ENCODE measurements around the gene SMOC1. TPM values are rescaled to one million over a fixed set of nuclear protein-coding genes. Genes with fewer than 3 reads are reported as not detected.

SMOC1 gene
- polyA plus RNA-seq, 1 donor: 1.7 TPM

GRCh38 chr14:69861025-69861569 is 18.1 kb upstream of the SMOC1 start:
- DNase-seq: no peak

GRCh38 chr14:69863083-69863482 is 16.1 kb upstream of the SMOC1 start:
- no peak for DNase-seq

GRCh38 chr14:69865701-69866365 is 13.4 kb upstream of the SMOC1 start:
- no peak for DNase-seq

- DNase-seq: no peak
Measured at GRCh38 chr14:69868363-69868963, 10.8 kb upstream of the SMOC1 start.

- no peak for DNase-seq
Measured at GRCh38 chr14:69870613-69871012, 8.6 kb upstream of the SMOC1 start.

- DNase-seq: no peak
Measured at GRCh38 chr14:69873877-69874780, 5.1 kb upstream of the SMOC1 start.

- DNase-seq: no peak
Measured at GRCh38 chr14:69876221-69876847, 2.9 kb upstream of the SMOC1 start.

GRCh38 chr14:69876848-69877306 is 2.3 kb upstream of the SMOC1 start:
- no peak for DNase-seq

GRCh38 chr14:69877492-69877891 is 1.7 kb upstream of the SMOC1 start:
- DNase-seq: no peak

- no peak for DNase-seq
Measured at GRCh38 chr14:69878251-69878650, 965 bp upstream of the SMOC1 start.

- DNase-seq: peak; percentile 33
Measured at GRCh38 chr14:69880044-69880487, 850 bp downstream of the SMOC1 start.

- DNase-seq: no peak
Measured at GRCh38 chr14:69880893-69881292, 1.7 kb downstream of the SMOC1 start.

GRCh38 chr14:69882116-69882864 is 3.1 kb downstream of the SMOC1 start:
- DNase-seq: no peak

- DNase-seq: no peak
Measured at GRCh38 chr14:69882915-69883314, 3.7 kb downstream of the SMOC1 start.

- no peak for DNase-seq
Measured at GRCh38 chr14:69886453-69887242, 7.4 kb downstream of the SMOC1 start.

- DNase-seq: no peak
Measured at GRCh38 chr14:69887740-69888657, 8.8 kb downstream of the SMOC1 start.

GRCh38 chr14:69891422-69891821 is 12.2 kb downstream of the SMOC1 start:
- no peak for DNase-seq

GRCh38 chr14:69895109-69895508 is 15.9 kb downstream of the SMOC1 start:
- DNase-seq: no peak

GRCh38 chr14:69896080-69896479 is 16.9 kb downstream of the SMOC1 start:
- no peak for DNase-seq

All from left kidney (tissue), 2 donors.